ENCODE measurements around the gene RMRP.

Gene RMRP

DNA sequence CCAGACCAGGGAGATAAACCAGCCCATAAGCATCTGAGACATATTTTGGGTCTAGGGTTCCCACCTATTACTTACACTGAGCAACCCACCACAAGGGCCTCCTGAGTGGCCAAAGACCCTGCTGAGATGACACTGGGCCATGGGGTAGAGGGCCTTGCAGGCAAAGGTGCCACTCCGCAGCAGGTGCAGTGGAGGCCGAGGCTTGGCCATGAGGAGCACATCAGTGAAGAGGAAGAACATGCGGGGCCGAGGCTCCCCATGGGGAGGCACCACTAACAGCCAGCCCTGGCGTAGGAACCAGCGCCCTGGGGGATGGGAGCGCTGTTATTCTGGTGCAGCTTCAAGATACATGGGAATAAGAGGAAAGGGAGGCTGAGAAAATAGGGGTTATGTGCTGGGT lies 4.6 kb upstream of the RMRP start:
- no peaks in the 10 kb centered on the region for H3K9me3 ChIP-seq (ENCODE audit: insufficient read depth, low read depth, low read length)
- no peak overlapping the region for H3K27ac ChIP-seq (ENCODE audit: low read depth, low read length)
- peaks cover 37% of the 10 kb centered on the region for H3K36me3 ChIP-seq (ENCODE audit: insufficient read depth, low read length)
- no peak overlapping the region for H3K9ac ChIP-seq (ENCODE audit: low read depth, low read length)
- peaks cover 11% of the 10 kb centered on the region; the same call in 1 of the 2 replicates for H3K4me1 ChIP-seq (ENCODE audit: insufficient read depth, low read length)
- H3K27me3 ChIP-seq (ENCODE audit: insufficient read depth, low read length), result no peaks in the 10 kb centered on the region
- WGBS, result 94% methylated on average over 7 of the region's 7 CpGs
- H3K4me3 ChIP-seq (ENCODE audit: low read length), result no peak overlapping the region

DNA sequence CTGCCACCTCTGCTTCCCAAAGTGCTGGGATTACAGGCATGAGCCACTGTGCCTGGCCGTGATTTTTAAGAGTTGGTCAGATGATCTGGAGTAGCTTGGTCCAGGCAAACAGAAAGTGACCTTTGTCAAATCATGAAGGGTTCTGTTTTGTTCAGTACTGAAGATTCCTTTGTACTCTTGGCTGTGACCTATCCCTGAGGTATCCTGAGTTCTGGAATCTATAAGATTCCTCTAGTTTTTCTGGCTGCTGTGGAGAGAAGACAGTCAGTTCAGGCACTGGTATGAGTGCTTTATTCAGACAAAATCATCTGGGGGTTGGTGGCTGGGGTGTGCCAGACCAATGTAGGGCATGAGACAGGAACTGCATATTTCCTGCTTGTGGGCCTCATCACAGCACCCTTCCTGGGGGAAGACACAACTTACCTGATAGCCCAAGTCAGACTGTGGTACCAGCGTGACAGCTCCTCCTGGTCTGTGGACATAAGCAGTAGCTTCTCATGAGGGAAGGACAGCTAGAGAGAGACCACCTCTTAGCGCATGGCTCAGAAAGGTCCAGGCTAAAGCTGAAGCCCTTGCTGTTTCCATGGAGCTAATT lies 4.0 kb upstream of the RMRP start:
- no peaks in the 10 kb centered on the region for H3K27me3 ChIP-seq (ENCODE audit: insufficient read depth, low read length)
- peaks cover 37% of the 10 kb centered on the region for H3K36me3 ChIP-seq (ENCODE audit: insufficient read depth, low read length)
- WGBS, result 93% methylated on average over 3 of the region's 3 CpGs
- H3K4me3 ChIP-seq (ENCODE audit: low read length), result no peak overlapping the region
- H3K4me1 ChIP-seq (ENCODE audit: insufficient read depth, low read length), result peaks cover 11% of the 10 kb centered on the region; the same call in 1 of the 2 replicates
- no peak overlapping the region for H3K9ac ChIP-seq (ENCODE audit: low read depth, low read length)
- H3K27ac ChIP-seq (ENCODE audit: low read depth, low read length), result peak overlapping the region; percentile 13; the same call in 1 of the 2 replicates
- no peaks in the 10 kb centered on the region for H3K9me3 ChIP-seq (ENCODE audit: insufficient read depth, low read depth, low read length)

- H3K9ac ChIP-seq (ENCODE audit: low read depth, low read length), result no peak overlapping the region
- peak overlapping the region; percentile 64 for H3K27ac ChIP-seq (ENCODE audit: low read depth, low read length)
- WGBS, result 75% methylated on average over 9 of the region's 9 CpGs
- H3K4me1 ChIP-seq (ENCODE audit: insufficient read depth, low read length), result peaks cover 11% of the 10 kb centered on the region; the same call in 1 of the 2 replicates
- H3K36me3 ChIP-seq (ENCODE audit: insufficient read depth, low read length), result peaks cover 37% of the 10 kb centered on the region
- 0 out of 2 replicates have a peak, but pooled peaks cover 5% of the 10 kb centered on the region for H3K27me3 ChIP-seq (ENCODE audit: insufficient read depth, low read length)
- H3K9me3 ChIP-seq (ENCODE audit: insufficient read depth, low read depth, low read length), result no peaks in the 10 kb centered on the region
- no peak overlapping the region for H3K4me3 ChIP-seq (ENCODE audit: low read length)
Measured at GRCh38 chr9:35660966-35661415, 3.2 kb upstream of the RMRP start.

- peaks cover 37% of the 10 kb centered on the region for H3K36me3 ChIP-seq (ENCODE audit: insufficient read depth, low read length)
- H3K27ac ChIP-seq (ENCODE audit: low read depth, low read length), result no peak overlapping the region
- H3K4me1 ChIP-seq (ENCODE audit: insufficient read depth, low read length), result peaks cover 8% of the 10 kb centered on the region; the same call in 1 of the 2 replicates
- H3K9me3 ChIP-seq (ENCODE audit: insufficient read depth, low read depth, low read length), result no peaks in the 10 kb centered on the region
- WGBS, result 93% methylated on average over 3 of the region's 3 CpGs
- H3K4me3 ChIP-seq (ENCODE audit: low read length), result peak overlapping the region; percentile 94
- 0 out of 2 replicates have a peak overlapping the region, but pooled peaks have one; percentile 98 for H3K9ac ChIP-seq (ENCODE audit: low read depth, low read length)
- 0 out of 2 replicates have a peak, but pooled peaks cover 5% of the 10 kb centered on the region for H3K27me3 ChIP-seq (ENCODE audit: insufficient read depth, low read length)
Measured at GRCh38 chr9:35659340-35659739, 1.5 kb upstream of the RMRP start.

DNA sequence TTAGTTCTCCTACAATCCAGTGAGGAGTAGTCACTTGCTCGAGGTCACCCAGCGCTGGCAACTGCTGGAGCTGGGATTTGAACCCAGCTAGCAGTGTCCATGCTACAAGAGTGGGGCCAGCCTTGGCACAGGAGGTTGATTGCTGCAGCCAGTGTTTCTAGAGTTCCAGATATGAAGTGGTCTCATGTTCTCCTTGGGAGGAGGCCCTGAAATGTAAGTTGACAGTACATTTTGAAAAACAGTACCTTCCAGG lies 1.1 kb upstream of the RMRP start:
- peak overlapping the region; percentile 94 for H3K4me3 ChIP-seq (ENCODE audit: low read length)
- 5% methylated on average over 2 of the region's 2 CpGs for WGBS
- peaks cover 37% of the 10 kb centered on the region for H3K36me3 ChIP-seq (ENCODE audit: insufficient read depth, low read length)
- 0 out of 2 replicates have a peak, but pooled peaks cover 5% of the 10 kb centered on the region for H3K27me3 ChIP-seq (ENCODE audit: insufficient read depth, low read length)
- H3K9me3 ChIP-seq (ENCODE audit: insufficient read depth, low read depth, low read length), result no peaks in the 10 kb centered on the region
- H3K4me1 ChIP-seq (ENCODE audit: insufficient read depth, low read length), result peaks cover 8% of the 10 kb centered on the region; the same call in 1 of the 2 replicates
- H3K27ac ChIP-seq (ENCODE audit: low read depth, low read length), result peak overlapping the region; percentile 98
- peak overlapping the region; percentile 98 for H3K9ac ChIP-seq (ENCODE audit: low read depth, low read length)

- Histone ChIP-seq H3K9ac (ENCODE audit: low read depth, low read length) (peak within 1 kb of the TSS; percentile 98), H3K4me1 (ENCODE audit: insufficient read depth, low read length) (peaks cover 8% of the 10 kb centered on the region; the same call in 1 of the 2 replicates), H3K36me3 (ENCODE audit: insufficient read depth, low read length) (peaks cover 33% of the 10 kb centered on the region), H3K9me3 (ENCODE audit: insufficient read depth, low read depth, low read length) (no peaks in the 10 kb centered on the region), H3K27me3 (ENCODE audit: insufficient read depth, low read length) (0 out of 2 replicates have a peak, but pooled peaks cover 5% of the 10 kb centered on the region), H3K4me3 (ENCODE audit: low read length) (peak within 1 kb of the TSS; percentile 94), H3K27ac (ENCODE audit: low read depth, low read length) (peak within 1 kb of the TSS; percentile 98)
- WGBS, result under 1% methylated on average over 66 of the region's 67 CpGs
Measured at GRCh38 chr9:35658137-35658967, 533 bp upstream of the RMRP start, which contains the start of gene CCDC107. Gene CCDC107 (plus strand): TSS chr9:35658292. CDS start chr9:35658380, 88 bp downstream.

DNA sequence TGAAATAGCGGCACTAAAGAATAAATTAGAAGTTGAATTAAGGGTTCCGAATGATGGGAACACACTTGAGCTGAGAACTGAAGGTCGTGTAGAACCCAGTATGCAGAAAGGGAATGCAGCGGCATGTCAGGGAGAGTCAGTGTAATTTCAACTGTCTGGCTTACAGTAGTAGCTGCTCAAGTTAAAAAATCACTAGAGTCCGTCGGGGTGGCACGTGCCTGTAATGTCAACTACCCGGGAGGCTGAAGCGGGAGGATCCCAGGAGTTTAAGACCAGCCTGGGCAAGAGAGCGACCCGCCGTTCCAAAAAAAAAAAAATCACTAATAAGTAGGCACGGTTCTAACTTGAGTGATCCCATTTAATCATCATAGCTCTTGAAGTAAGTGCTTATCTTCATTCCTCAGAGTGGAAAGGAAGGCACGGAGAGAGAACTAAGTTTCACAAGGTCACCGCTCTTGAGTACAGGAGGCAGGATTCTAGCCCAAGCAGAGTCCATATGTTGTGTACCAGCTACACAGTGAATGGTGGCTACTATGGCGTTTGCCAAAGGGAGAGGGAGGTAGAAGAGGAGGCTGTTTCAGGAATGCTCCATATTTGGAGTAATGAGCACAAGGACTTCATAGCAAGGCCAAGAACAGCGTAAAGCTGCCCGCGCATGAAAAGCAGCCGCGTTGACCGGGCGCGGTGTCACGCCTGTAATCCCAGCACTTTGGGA lies 831 bp downstream of the RMRP start:
- Histone ChIP-seq H3K36me3 (ENCODE audit: insufficient read depth, low read length) (peaks cover 20% of the 10 kb centered on the region), H3K4me3 (ENCODE audit: low read length) (peak overlapping the region; percentile 62), H3K27me3 (ENCODE audit: insufficient read depth, low read length) (0 out of 2 replicates have a peak, but pooled peaks cover 5% of the 10 kb centered on the region), H3K4me1 (ENCODE audit: insufficient read depth, low read length) (peaks cover 8% of the 10 kb centered on the region; the same call in 1 of the 2 replicates), H3K27ac (ENCODE audit: low read depth, low read length) (peak overlapping the region; percentile 68), H3K9me3 (ENCODE audit: insufficient read depth, low read depth, low read length) (no peaks in the 10 kb centered on the region), H3K9ac (ENCODE audit: low read depth, low read length) (peak overlapping the region; percentile 67)
- WGBS, result 45% methylated on average over 25 of the region's 25 CpGs

GRCh38 chr9:35656348-35656747 lies 1.5 kb downstream of the RMRP start:
- Histone ChIP-seq H3K36me3 (ENCODE audit: insufficient read depth, low read length) (peaks cover 13% of the 10 kb centered on the region), H3K9me3 (ENCODE audit: insufficient read depth, low read depth, low read length) (no peaks in the 10 kb centered on the region), H3K4me3 (ENCODE audit: low read length) (no peak overlapping the region; the same call in 1 of the 2 replicates), H3K27me3 (ENCODE audit: insufficient read depth, low read length) (0 out of 2 replicates have a peak, but pooled peaks cover 5% of the 10 kb centered on the region), H3K9ac (ENCODE audit: low read depth, low read length) (no peak overlapping the region), H3K4me1 (ENCODE audit: insufficient read depth, low read length) (peaks cover 8% of the 10 kb centered on the region), H3K27ac (ENCODE audit: low read depth, low read length) (no peak overlapping the region)
- 90% methylated on average over 17 of the region's 17 CpGs for WGBS

DNA sequence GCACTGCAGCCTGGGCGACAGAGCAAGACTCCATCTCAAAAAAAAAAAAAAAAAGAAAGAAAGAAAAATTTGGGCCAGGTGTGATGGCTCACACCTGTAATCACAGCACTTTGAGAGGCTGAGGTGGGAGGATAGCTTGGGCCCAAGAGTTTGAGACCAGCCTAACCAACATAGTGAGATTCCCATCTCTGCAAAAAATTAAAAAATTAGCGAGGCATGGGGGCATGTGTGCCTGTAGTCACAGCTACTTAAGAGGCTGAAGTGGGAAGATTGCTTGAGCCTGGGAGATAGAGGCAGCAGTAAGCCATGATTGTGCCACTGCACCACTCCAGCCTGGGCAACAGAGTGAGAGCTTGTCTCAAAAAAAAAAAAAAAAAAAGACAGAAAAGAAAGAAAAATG lies 4.2 kb downstream of the RMRP start:
- Histone ChIP-seq H3K27me3 (ENCODE audit: insufficient read depth, low read length) (0 out of 2 replicates have a peak, but pooled peaks cover 5% of the 10 kb centered on the region), H3K9ac (ENCODE audit: low read depth, low read length) (no peak overlapping the region), H3K36me3 (ENCODE audit: insufficient read depth, low read length) (no peaks in the 10 kb centered on the region), H3K27ac (ENCODE audit: low read depth, low read length) (no peak overlapping the region), H3K4me1 (ENCODE audit: insufficient read depth, low read length) (peaks cover 13% of the 10 kb centered on the region), H3K9me3 (ENCODE audit: insufficient read depth, low read depth, low read length) (no peaks in the 10 kb centered on the region), H3K4me3 (ENCODE audit: low read length) (no peak overlapping the region)
- 100% methylated on average over 1 of the region's 2 CpGs for WGBS

DNA sequence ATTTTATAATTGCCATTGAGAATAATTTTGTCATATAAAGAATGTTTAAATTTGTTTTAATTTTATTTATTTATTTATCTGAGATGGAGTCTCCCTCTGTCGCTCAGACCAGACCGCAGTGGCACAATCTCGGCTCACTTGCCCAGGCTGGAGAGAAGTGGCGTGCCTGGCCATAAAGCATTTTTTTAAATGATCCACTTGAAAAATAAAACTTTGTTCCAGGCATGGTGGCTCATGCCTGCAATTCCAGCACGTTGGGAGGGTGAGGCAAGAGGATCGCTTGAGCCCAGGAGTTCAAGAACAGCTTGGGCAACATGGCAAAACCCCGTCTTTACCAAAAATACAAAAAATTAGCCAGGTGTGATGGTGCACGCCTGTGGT lies 5.0 kb downstream of the RMRP start:
- H3K4me1 ChIP-seq (ENCODE audit: insufficient read depth, low read length), result peaks cover 13% of the 10 kb centered on the region
- 0 out of 2 replicates have a peak, but pooled peaks cover 5% of the 10 kb centered on the region for H3K27me3 ChIP-seq (ENCODE audit: insufficient read depth, low read length)
- H3K27ac ChIP-seq (ENCODE audit: low read depth, low read length), result no peak overlapping the region
- H3K9ac ChIP-seq (ENCODE audit: low read depth, low read length), result no peak overlapping the region
- no peaks in the 10 kb centered on the region for H3K36me3 ChIP-seq (ENCODE audit: insufficient read depth, low read length)
- H3K4me3 ChIP-seq (ENCODE audit: low read length), result no peak overlapping the region
- no peaks in the 10 kb centered on the region for H3K9me3 ChIP-seq (ENCODE audit: insufficient read depth, low read depth, low read length)
- 95% methylated on average over 8 of the region's 8 CpGs for WGBS

Measured in HUES64 (cell line).